H9 (cell line): Measurements from ENCODE around the gene PPAT. TPM values are rescaled to one million over a fixed set of nuclear protein-coding genes. Genes with fewer than 3 reads are reported as not detected.

ENCODE experiments used
- DNase-seq: peaks from one replicate; pipeline ENCODE4 v3.0.0-alpha.2; 2017
- H2AFZ ChIP-seq: one replicate; pipeline ENCODE4 v1.6.1; 2013; ENCODE audit warnings: mild to moderate bottlenecking, low read length, control low read depth, moderate library complexity
- H2AK5ac ChIP-seq: 2 replicates; pipeline ENCODE4 v1.6.1; 2013; ENCODE audit warnings: low read length, control low read depth, mixed read lengths; ENCODE audit not compliant: insufficient read length
- H2BK120ac ChIP-seq: one replicate; pipeline ENCODE4 v1.6.1; 2013; ENCODE audit warnings: low read depth, mild to moderate bottlenecking, low read length, control low read depth, inconsistent platforms; ENCODE audit not compliant: poor library complexity, severe bottlenecking
- H2BK12ac ChIP-seq: 2 replicates; pipeline ENCODE4 v1.6.1; 2013; ENCODE audit warnings: low read length, control low read depth, mixed read lengths, low read depth; ENCODE audit not compliant: insufficient read length
- H2BK15ac ChIP-seq: 2 replicates; pipeline ENCODE4 v1.6.1; 2013; ENCODE audit warnings: low read depth, low read length, control low read depth
- H2BK20ac ChIP-seq: one replicate; pipeline ENCODE4 v1.6.1; 2013; ENCODE audit warnings: low read depth, mild to moderate bottlenecking, low read length, control low read depth, inconsistent platforms; ENCODE audit not compliant: poor library complexity, severe bottlenecking
- H2BK5ac ChIP-seq: 2 replicates; pipeline ENCODE4 v1.6.1; 2013; ENCODE audit warnings: low read length, control low read depth, mixed read lengths; ENCODE audit not compliant: insufficient read length
- H3K14ac ChIP-seq: 2 replicates; pipeline ENCODE4 v1.6.1; 2013; ENCODE audit warnings: low read length, control low read depth; ENCODE audit not compliant: insufficient read depth
- H3K18ac ChIP-seq: 2 replicates; pipeline ENCODE4 v1.6.1; 2013; ENCODE audit warnings: low read depth, mild to moderate bottlenecking, mixed read lengths, low read length, control low read depth; ENCODE audit not compliant: insufficient read length
- H3K23ac ChIP-seq: 2 replicates; pipeline ENCODE4 v1.6.1; 2013; ENCODE audit warnings: low read length, control low read depth, mixed read lengths, low read depth; ENCODE audit not compliant: insufficient read length
- H3K23me2 ChIP-seq: 2 replicates; pipeline ENCODE4 v1.6.1; 2013; ENCODE audit warnings: low read depth, mild to moderate bottlenecking, mixed read lengths, low read length, control low read depth; ENCODE audit not compliant: insufficient read length, poor library complexity, severe bottlenecking
- H3K27ac ChIP-seq: 2 replicates; pipeline ENCODE4 v1.5.1; 2013; ENCODE audit warnings: low read length, control low read depth, mixed read lengths, low read depth; ENCODE audit not compliant: insufficient read length
- H3K27me3 ChIP-seq: 2 replicates; pipeline ENCODE4 v1.6.1; 2013; ENCODE audit warnings: low read length, control low read depth, inconsistent platforms; ENCODE audit not compliant: insufficient read depth
- H3K4ac ChIP-seq: 2 replicates; pipeline ENCODE4 v1.6.1; 2013; ENCODE audit warnings: low read depth, mild to moderate bottlenecking, control low read depth, inconsistent platforms, low read length, moderate library complexity
- H3K4me1 ChIP-seq: 2 replicates; pipeline ENCODE4 v1.6.1; 2013; ENCODE audit warnings: low read length, control low read depth, inconsistent platforms; ENCODE audit not compliant: insufficient read depth
- H3K4me2 ChIP-seq: 2 replicates; pipeline ENCODE4 v1.6.1; 2013; ENCODE audit warnings: low read length, control low read depth, mixed read lengths; ENCODE audit not compliant: insufficient read length, insufficient read depth
- H3K56ac ChIP-seq: 2 replicates; pipeline ENCODE4 v1.6.1; 2013; ENCODE audit warnings: low read depth, mild to moderate bottlenecking, mixed read lengths, low read length, control low read depth; ENCODE audit not compliant: insufficient read length
- H3K79me1 ChIP-seq: 2 replicates; pipeline ENCODE4 v1.6.1; 2013; ENCODE audit warnings: low read depth, mild to moderate bottlenecking, moderate library complexity, low read length, control low read depth, inconsistent platforms; ENCODE audit not compliant: insufficient read depth, poor library complexity, severe bottlenecking
- H3K79me2 ChIP-seq: 2 replicates; pipeline ENCODE4 v1.6.1; 2013; ENCODE audit warnings: low read length, control low read depth, inconsistent platforms; ENCODE audit not compliant: insufficient read depth
- H3K9ac ChIP-seq: 2 replicates; pipeline ENCODE4 v1.6.1; 2013; ENCODE audit warnings: low read length, control low read depth, mixed read lengths; ENCODE audit not compliant: insufficient read length; ENCODE audit errors: extremely low read depth
- H3K9me3 ChIP-seq: one replicate; pipeline ENCODE4 v1.6.1; 2013; ENCODE audit warnings: low read depth, low read length, inconsistent platforms; ENCODE audit not compliant: control insufficient read depth
- H3T11ph ChIP-seq: one replicate; pipeline ENCODE4 v1.6.1; 2013; ENCODE audit warnings: mild to moderate bottlenecking, low read length, control low read depth, inconsistent platforms
- H4K20me1 ChIP-seq: one replicate; pipeline ENCODE4 v1.6.1; 2013; ENCODE audit not compliant: control insufficient read depth, insufficient read length, insufficient read depth
- H4K5ac ChIP-seq: 2 replicates; pipeline ENCODE4 v1.6.1; 2013; ENCODE audit warnings: low read depth, mild to moderate bottlenecking, mixed read lengths, low read length, control low read depth; ENCODE audit not compliant: insufficient read length
- H4K8ac ChIP-seq: replicated peaks from 2 replicates; pipeline ENCODE4 v1.6.1; 2013; ENCODE audit warnings: low read length, control low read depth, mixed read lengths, low read depth; ENCODE audit not compliant: insufficient read length
- H4K91ac ChIP-seq: 2 replicates; pipeline ENCODE4 v1.6.1; 2013; ENCODE audit warnings: low read depth, mild to moderate bottlenecking, moderate library complexity, mixed read lengths, low read length, control low read depth; ENCODE audit not compliant: insufficient read length
- H3K27ac Mint-ChIP-seq, 3 experiments: 2 replicates in 2 of 3; 3 replicates in 1 of 3; pipeline ENCODE4 v1.8.0; 2020 to 2021; ENCODE audit warnings: mixed read lengths in 3 of 3, mild to moderate bottlenecking in 1 of 3, moderate library complexity in 1 of 3
- H3K27me3 Mint-ChIP-seq: 2 replicates; pipeline ENCODE4 v1.8.0; 2021; ENCODE audit warnings: low read depth, mild to moderate bottlenecking, moderate library complexity, mixed read lengths
- H3K36me3 Mint-ChIP-seq, 3 experiments: 2 replicates in 2 of 3; 3 replicates in 1 of 3; pipeline ENCODE4 v1.8.0; 2020 to 2021; ENCODE audit warnings: low read depth in 3 of 3, mixed read lengths in 3 of 3; ENCODE audit not compliant: insufficient read depth in 1 of 3
- H3K4me1 Mint-ChIP-seq, 2 experiments: 2 replicates each; pipeline ENCODE4 v1.8.0; 2020; ENCODE audit warnings: mixed read lengths in 2 of 2
- H3K4me3 Mint-ChIP-seq, 2 experiments: 2 replicates in 1 of 2; 3 replicates in 1 of 2; pipeline ENCODE4 v1.8.0; 2020 to 2021; ENCODE audit warnings: mild to moderate bottlenecking in 2 of 2, mixed read lengths in 2 of 2, moderate library complexity in 1 of 2
- H3K9me3 Mint-ChIP-seq, 2 experiments: 2 replicates in 1 of 2; 3 replicates in 1 of 2; pipeline ENCODE4 v1.8.0; 2020; ENCODE audit warnings: mild to moderate bottlenecking in 2 of 2, mixed read lengths in 2 of 2, moderate library complexity in 1 of 2
- CTCF ChIP-seq: fragments of 200-600 bp; sonication (generic); conservative IDR thresholded peaks from 3 replicates; pipeline ENCODE4 v1.8.0; 2021; ENCODE audit warnings: antibody characterized with exemption, mild to moderate bottlenecking
- WGBS: extraction: QIAGEN DNeasy Blood & Tissue Kit; methylation state at CpG from one replicate; pipeline ENCODE4 v1.1.7; 2013; ENCODE audit warnings: missing lambda C conversion rate, low lambda C conversion rate, mixed read lengths; ENCODE audit not compliant: insufficient read length; ENCODE audit errors: extremely low coverage; 5-methylcytosine and 5-hydroxymethylcytosine counted together
- total RNA-seq: library from RNA; stranded (reverse); gene quantifications from 2 replicates; pipeline ENCODE4 v1.2.1, GENCODE V29; 2021

Gene PPAT
- total RNA-seq, 1 experiment from 2014 or later, result 77.1 TPM

- Mint-ChIP-seq H3K9me3 (no peaks in the 10 kb centered on the region), H3K4me3 (no peak overlapping the region), H3K27ac (peak overlapping the region; percentile 54 to 97 (median 94); a peak in 6 of 7 replicates), H3K27me3 (no peaks in the 10 kb centered on the region), H3K36me3 (peaks cover 24 to 79% (median 53%) of the 10 kb centered on the region in 3 experiments; a peak in 6 of 7 replicates), H3K4me1 (peaks cover 18 to 21% of the 10 kb centered on the region in 2 experiments)
- no peak overlapping the region for H2BK5ac ChIP-seq
- H4K20me1 ChIP-seq, result no peaks in the 10 kb centered on the region
- no peak overlapping the region for H4K8ac ChIP-seq
- H3K4me1 ChIP-seq, result no peaks in the 10 kb centered on the region
- no peak overlapping the region for H4K91ac ChIP-seq
- H3K79me2 ChIP-seq, result no peaks in the 10 kb centered on the region
- H3K18ac ChIP-seq, result no peak overlapping the region
- H2BK120ac ChIP-seq, result no peak overlapping the region
- no peak for TF ChIP-seq CTCF
- H3K4ac ChIP-seq, result no peak overlapping the region
- H3K27ac ChIP-seq, result peak overlapping the region; percentile 87
- no peak overlapping the region for H2BK15ac ChIP-seq
- no peak overlapping the region for H2BK12ac ChIP-seq
- no peak overlapping the region for H3T11ph ChIP-seq
- WGBS, result no CpG with 5 or more reads among the region's 6 CpGs
- peak; percentile 43 for DNase-seq
- H3K56ac ChIP-seq, result no peak overlapping the region
- H3K4me2 ChIP-seq, result no peak overlapping the region
- H2BK20ac ChIP-seq, result no peak overlapping the region
- no peaks in the 10 kb centered on the region for H3K23me2 ChIP-seq
- H3K79me1 ChIP-seq, result peaks cover 3% of the 10 kb centered on the region
- H2AK5ac ChIP-seq, result no peak overlapping the region
- H3K9ac ChIP-seq, result no peak overlapping the region
- no peak overlapping the region for H3K14ac ChIP-seq
- H3K9me3 ChIP-seq, result no peaks in the 10 kb centered on the region
- no peak overlapping the region for H2AFZ ChIP-seq
- no peak overlapping the region for H3K23ac ChIP-seq
- H4K5ac ChIP-seq, result no peak overlapping the region
- H3K27me3 ChIP-seq, result no peaks in the 10 kb centered on the region
These were observed 34.9 kb downstream of the PPAT start for GRCh38 chr4:56400560-56400959.
